ENCODE data around the gene TPCN1.

The TPCN1 gene

GRCh38 chr12:113174461-113175384 lies 46.5 kb upstream of the TPCN1 start:
- H3K9ac ChIP-seq (ENCODE audit: low read depth, low read length, poor library complexity): peak overlapping the region; percentile 54
- peak overlapping the region; percentile 86 for H3K23ac ChIP-seq (ENCODE audit: low read depth, low read length, poor library complexity)
- peak overlapping the region; percentile 47 for H3K4ac ChIP-seq (ENCODE audit: low read length)
- peaks cover 9 to 12% of the 10 kb centered on the region in 2 donors for H3K9me3 ChIP-seq (replicated peaks in 1 of 2; ENCODE audit: control insufficient read depth in 2 of 2, insufficient read depth in 1 of 2, low read depth in 1 of 2, low read length in 2 of 2)
- peak; percentile 59 for DNase-seq (ENCODE audit: low spot score)
- no peak overlapping the region for H2BK120ac ChIP-seq (ENCODE audit: low read depth, low read length)
- no peak overlapping the region for H3K14ac ChIP-seq (ENCODE audit: low read length)
- H4K91ac ChIP-seq (ENCODE audit: low read depth, low read length, poor library complexity): no peak overlapping the region
- H3K27me3 ChIP-seq (ENCODE audit: control insufficient read depth in 3 of 3, insufficient read depth in 3 of 3, low read depth in 1 of 3, low read length in 3 of 3): no peaks in the 10 kb centered on the region
- peaks cover 5% of the 10 kb centered on the region for H3K79me1 ChIP-seq (ENCODE audit: low read depth, low read length)
- H4K8ac ChIP-seq (ENCODE audit: low read depth, low read length): peak overlapping the region; percentile 99
- no peak overlapping the region for H2BK15ac ChIP-seq (ENCODE audit: low read length)
- peak overlapping the region in 1 of 2 donors; percentile 57 for H3K4me3 ChIP-seq (ENCODE audit: low read length in 2 of 2)
- peak overlapping the region; percentile 6 for H3K18ac ChIP-seq (ENCODE audit: low read length)
- H2AK5ac ChIP-seq (ENCODE audit: low read depth, low read length): peak overlapping the region; percentile 38
- no peaks in the 10 kb centered on the region for H3K4me1 ChIP-seq (ENCODE audit: control insufficient read depth in 2 of 2, insufficient read depth in 1 of 2, low read depth in 1 of 2, low read length in 2 of 2)
- H2AFZ ChIP-seq (ENCODE audit: low read length): no peak overlapping the region
- H3K4me2 ChIP-seq (ENCODE audit: insufficient read depth, low read length, poor library complexity, severe bottlenecking): no peak overlapping the region
- H2BK5ac ChIP-seq (ENCODE audit: low read length): no peak overlapping the region
- no CpG with 5 or more reads among the region's 32 CpGs for WGBS, 2 donors (ENCODE audit: extremely low coverage in 2 of 2, insufficient read length in 2 of 2, insufficient replicate concordance in 1 of 2)
- H3K36me3 ChIP-seq (replicated peaks in 1 of 2; ENCODE audit: control insufficient read depth in 2 of 2, insufficient read depth in 2 of 2, low read length in 2 of 2): peaks cover 66 to 96% of the 10 kb centered on the region in 2 donors
- H3K27ac ChIP-seq (replicated peaks; ENCODE audit: low read length): no peak overlapping the region
- H2BK12ac ChIP-seq (ENCODE audit: low read length): no peak overlapping the region

DNA sequence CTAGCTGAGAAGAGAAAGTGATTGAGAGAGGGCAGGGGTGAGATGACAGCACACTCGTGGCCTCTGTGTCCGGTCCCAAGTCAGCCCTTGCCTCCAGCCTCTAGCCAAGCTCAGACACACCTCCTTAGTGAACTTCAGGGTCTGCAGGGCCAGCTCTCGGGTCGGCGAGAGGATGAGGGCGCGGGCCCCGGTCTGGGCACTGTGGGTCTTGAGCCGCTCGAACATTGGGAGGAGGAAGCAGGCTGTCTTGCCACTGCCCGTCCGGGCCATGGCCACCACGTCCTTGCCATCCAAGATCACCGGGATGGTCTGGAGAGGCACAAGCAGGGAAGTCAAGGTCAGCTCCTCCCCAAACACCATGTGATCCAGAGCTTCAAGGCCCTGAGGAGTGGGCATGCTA lies 42.2 kb upstream of the TPCN1 start:
- Histone ChIP-seq H3K79me1 (ENCODE audit: low read depth, low read length) (peaks cover 10% of the 10 kb centered on the region), H2AFZ (ENCODE audit: low read length) (no peak overlapping the region), H3K4ac (ENCODE audit: low read length) (no peak overlapping the region), H3K27ac (replicated peaks; ENCODE audit: low read length) (no peak overlapping the region), H3K9ac (ENCODE audit: low read depth, low read length, poor library complexity) (peak overlapping the region; percentile 60), H3K18ac (ENCODE audit: low read length) (no peak overlapping the region), H3K23ac (ENCODE audit: low read depth, low read length, poor library complexity) (no peak overlapping the region), H2BK120ac (ENCODE audit: low read depth, low read length) (no peak overlapping the region), H3K27me3 (ENCODE audit: control insufficient read depth in 3 of 3, insufficient read depth in 3 of 3, low read depth in 1 of 3, low read length in 3 of 3) (no peaks in the 10 kb centered on the region), H3K4me2 (ENCODE audit: insufficient read depth, low read length, poor library complexity, severe bottlenecking) (no peak overlapping the region), H3K36me3 (replicated peaks in 1 of 2; ENCODE audit: control insufficient read depth in 2 of 2, insufficient read depth in 2 of 2, low read length in 2 of 2) (peaks cover 56 to 78% of the 10 kb centered on the region in 2 donors), H4K8ac (ENCODE audit: low read depth, low read length) (no peak overlapping the region), H4K91ac (ENCODE audit: low read depth, low read length, poor library complexity) (no peak overlapping the region), H3K14ac (ENCODE audit: low read length) (no peak overlapping the region), H2BK15ac (ENCODE audit: low read length) (no peak overlapping the region), H2AK5ac (ENCODE audit: low read depth, low read length) (no peak overlapping the region), H3K4me1 (ENCODE audit: control insufficient read depth in 2 of 2, insufficient read depth in 1 of 2, low read depth in 1 of 2, low read length in 2 of 2) (no peaks in the 10 kb centered on the region), H2BK5ac (ENCODE audit: low read length) (no peak overlapping the region), H3K4me3 (ENCODE audit: low read length in 2 of 2) (no peak overlapping the region), H3K9me3 (replicated peaks in 1 of 2; ENCODE audit: control insufficient read depth in 2 of 2, insufficient read depth in 1 of 2, low read depth in 1 of 2, low read length in 2 of 2) (peaks cover 9 to 12% of the 10 kb centered on the region in 2 donors), H2BK12ac (ENCODE audit: low read length) (no peak overlapping the region)
- no peak for DNase-seq (ENCODE audit: low spot score)
- WGBS, 2 donors (ENCODE audit: extremely low coverage in 2 of 2, insufficient read length in 2 of 2, insufficient replicate concordance in 1 of 2): no CpG with 5 or more reads among the region's 14 CpGs

DNA sequence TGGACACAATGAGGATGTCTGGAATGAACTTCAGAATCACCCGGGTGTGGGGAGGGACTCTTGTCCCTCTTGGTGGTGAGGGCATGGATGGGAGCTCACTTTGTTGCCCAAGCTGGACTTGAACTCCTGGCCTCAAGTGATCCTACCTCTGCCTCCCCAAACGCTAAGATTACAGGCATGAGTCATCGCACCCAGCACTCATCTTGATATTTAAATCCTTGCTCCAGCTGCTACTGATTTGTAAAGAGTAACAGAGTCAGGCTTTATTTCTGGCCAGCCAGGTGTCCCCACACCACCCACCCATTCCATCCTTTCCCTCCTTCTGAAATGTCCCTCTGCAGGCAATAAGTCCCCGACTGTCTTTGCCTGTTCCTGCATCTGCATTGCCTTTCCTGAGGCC lies 40.9 kb upstream of the TPCN1 start:
- Histone ChIP-seq H3K79me1 (ENCODE audit: low read depth, low read length) (peaks cover 8% of the 10 kb centered on the region), H3K4ac (ENCODE audit: low read length) (no peak overlapping the region), H3K18ac (ENCODE audit: low read length) (no peak overlapping the region), H3K4me2 (ENCODE audit: insufficient read depth, low read length, poor library complexity, severe bottlenecking) (no peak overlapping the region), H2AK5ac (ENCODE audit: low read depth, low read length) (no peak overlapping the region), H3K4me1 (ENCODE audit: control insufficient read depth in 2 of 2, insufficient read depth in 1 of 2, low read depth in 1 of 2, low read length in 2 of 2) (no peaks in the 10 kb centered on the region), H2BK12ac (ENCODE audit: low read length) (no peak overlapping the region), H3K36me3 (replicated peaks in 1 of 2; ENCODE audit: control insufficient read depth in 2 of 2, insufficient read depth in 2 of 2, low read length in 2 of 2) (peaks cover 52 to 66% of the 10 kb centered on the region in 2 donors), H3K4me3 (ENCODE audit: low read length in 2 of 2) (no peak overlapping the region), H4K91ac (ENCODE audit: low read depth, low read length, poor library complexity) (no peak overlapping the region), H3K14ac (ENCODE audit: low read length) (no peak overlapping the region), H2BK15ac (ENCODE audit: low read length) (no peak overlapping the region), H3K27me3 (ENCODE audit: control insufficient read depth in 3 of 3, insufficient read depth in 3 of 3, low read depth in 1 of 3, low read length in 3 of 3) (no peaks in the 10 kb centered on the region), H3K23ac (ENCODE audit: low read depth, low read length, poor library complexity) (no peak overlapping the region), H2BK120ac (ENCODE audit: low read depth, low read length) (no peak overlapping the region), H3K27ac (replicated peaks; ENCODE audit: low read length) (no peak overlapping the region), H2BK5ac (ENCODE audit: low read length) (no peak overlapping the region), H3K9ac (ENCODE audit: low read depth, low read length, poor library complexity) (no peak overlapping the region), H3K9me3 (replicated peaks in 1 of 2; ENCODE audit: control insufficient read depth in 2 of 2, insufficient read depth in 1 of 2, low read depth in 1 of 2, low read length in 2 of 2) (peaks cover 9 to 12% of the 10 kb centered on the region in 2 donors), H2AFZ (ENCODE audit: low read length) (no peak overlapping the region), H4K8ac (ENCODE audit: low read depth, low read length) (peak overlapping the region; percentile 45)
- no peak for DNase-seq (ENCODE audit: low spot score)
- no CpG with 5 or more reads among the region's 4 CpGs for WGBS, 2 donors (ENCODE audit: extremely low coverage in 2 of 2, insufficient read length in 2 of 2, insufficient replicate concordance in 1 of 2)

DNA sequence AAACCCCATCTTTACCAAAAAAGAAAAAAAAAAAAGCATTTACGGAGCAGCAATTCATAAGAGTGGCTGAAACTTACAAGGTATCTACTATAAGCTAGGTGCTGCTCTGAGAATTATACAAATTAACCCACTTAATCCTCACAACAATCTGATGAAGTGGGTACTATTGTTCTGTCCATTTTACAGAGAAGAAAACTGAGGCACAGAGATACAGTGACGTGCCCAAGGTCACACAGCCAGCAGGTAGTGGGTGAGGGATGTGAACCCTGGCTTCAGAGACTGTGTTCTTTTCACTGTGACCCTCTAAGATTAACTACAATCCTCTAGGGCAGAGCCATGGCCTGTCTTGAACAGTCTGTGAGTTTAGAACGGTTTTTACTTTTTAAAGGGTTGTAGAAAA lies 39.3 kb upstream of the TPCN1 start:
- Histone ChIP-seq H3K4me1 (ENCODE audit: control insufficient read depth in 2 of 2, insufficient read depth in 1 of 2, low read depth in 1 of 2, low read length in 2 of 2) (peaks cover 3 to 8% of the 10 kb centered on the region in 2 donors), H3K18ac (ENCODE audit: low read length) (no peak overlapping the region), H3K4me2 (ENCODE audit: insufficient read depth, low read length, poor library complexity, severe bottlenecking) (no peak overlapping the region), H4K8ac (ENCODE audit: low read depth, low read length) (no peak overlapping the region), H3K27me3 (ENCODE audit: control insufficient read depth in 3 of 3, insufficient read depth in 3 of 3, low read depth in 1 of 3, low read length in 3 of 3) (no peaks in the 10 kb centered on the region), H3K9ac (ENCODE audit: low read depth, low read length, poor library complexity) (no peak overlapping the region), H2BK15ac (ENCODE audit: low read length) (no peak overlapping the region), H2BK5ac (ENCODE audit: low read length) (no peak overlapping the region), H3K14ac (ENCODE audit: low read length) (no peak overlapping the region), H3K4ac (ENCODE audit: low read length) (no peak overlapping the region), H3K36me3 (replicated peaks in 1 of 2; ENCODE audit: control insufficient read depth in 2 of 2, insufficient read depth in 2 of 2, low read length in 2 of 2) (peaks cover 44 to 55% of the 10 kb centered on the region in 2 donors), H4K91ac (ENCODE audit: low read depth, low read length, poor library complexity) (no peak overlapping the region), H3K4me3 (ENCODE audit: low read length in 2 of 2) (no peak overlapping the region), H3K79me1 (ENCODE audit: low read depth, low read length) (peaks cover 8% of the 10 kb centered on the region), H3K23ac (ENCODE audit: low read depth, low read length, poor library complexity) (no peak overlapping the region), H2BK120ac (ENCODE audit: low read depth, low read length) (no peak overlapping the region), H2AFZ (ENCODE audit: low read length) (no peak overlapping the region), H2BK12ac (ENCODE audit: low read length) (no peak overlapping the region), H2AK5ac (ENCODE audit: low read depth, low read length) (no peak overlapping the region), H3K9me3 (replicated peaks in 1 of 2; ENCODE audit: control insufficient read depth in 2 of 2, insufficient read depth in 1 of 2, low read depth in 1 of 2, low read length in 2 of 2) (peaks cover 7 to 10% of the 10 kb centered on the region in 2 donors), H3K27ac (replicated peaks; ENCODE audit: low read length) (no peak overlapping the region)
- WGBS, 2 donors (ENCODE audit: extremely low coverage in 2 of 2, insufficient read length in 2 of 2, insufficient replicate concordance in 1 of 2): no CpG with 5 or more reads among the region's 3 CpGs
- no peak for DNase-seq (ENCODE audit: low spot score)
